GM12873 (cell line): ENCODE measurements around the gene NOTCH1.

ENCODE experiments used
- CTCF ChIP-seq: IDR thresholded peaks from 2 replicates; pipeline ENCODE4 v1.5.1; 2012; ENCODE audit warnings: low read depth, mild to moderate bottlenecking, moderate library complexity, low read length, control low read depth; ENCODE audit not compliant: insufficient read depth; ENCODE audit errors: missing control alignments

The NOTCH1 gene

GRCh38 chr9:136495238-136495800 is 50.5 kb downstream of the NOTCH1 start:
- TF ChIP-seq CTCF, result no peak

- TF ChIP-seq CTCF, result no peak
These were observed 51.2 kb downstream of the NOTCH1 start for GRCh38 chr9:136494531-136495215.

GRCh38 chr9:136494012-136494411 is 51.8 kb downstream of the NOTCH1 start:
- TF ChIP-seq CTCF, result no peak

- TF ChIP-seq CTCF, result no peak
These were observed 52.3 kb downstream of the NOTCH1 start for GRCh38 chr9:136493567-136493971.

- TF ChIP-seq CTCF, result no peak
These were observed 52.8 kb downstream of the NOTCH1 start for GRCh38 chr9:136492978-136493522.

- no peak for TF ChIP-seq CTCF
These were observed 56.1 kb downstream of the NOTCH1 start for GRCh38 chr9:136489731-136490130.

- peak; percentile 98 for TF ChIP-seq CTCF
These were observed 57.3 kb downstream of the NOTCH1 start for GRCh38 chr9:136488247-136489214.
